Endothelial cell of umbilical vein (primary cell): ENCODE data around the gene MVB12B. TPM values are rescaled to one million over a fixed set of nuclear protein-coding genes. Genes with fewer than 3 reads are reported as not detected.

Experiments
- BruUV-seq: library from RNA; stranded (reverse); fragments of 400-500 nt; replicated peaks from 2 replicates; lab custom pipeline; 2021; lab: Mats Ljungman, UMichigan
- CTCF ChIA-PET: fragments of 300-600, 350-600 bp; sonication (Branson Sonifier 250); formaldehyde crosslinking; loops from one replicate; lab custom pipeline; 2021; ENCODE audit warnings: antibody characterized with exemption, inconsistent platforms; lab: Charles Lee
- POLR2A ChIA-PET: fragments of 300-600, 350-600 bp; sonication (Branson Sonifier 250); formaldehyde crosslinking; loops from one replicate; lab custom pipeline; 2021; ENCODE audit warnings: antibody characterized with exemption, inconsistent platforms; lab: Charles Lee
- DNase-seq: peaks from one replicate; pipeline ENCODE4 v3.0.0-alpha.2; 2011; ENCODE audit warnings: low read depth, low spot score
- FAIRE-seq: peaks from 2 replicates; lab custom pipeline; 2011; peaks lifted over from hg19 to GRCh38; lab: Jason Lieb, UNC
- H2AFZ ChIP-seq: 2 replicates; pipeline ENCODE4 v1.6.0; 2012; ENCODE audit warnings: low read depth, low read length, control low read depth, inconsistent platforms
- H3K27ac ChIP-seq: 2 replicates; pipeline ENCODE4 v1.5.1; 2011; ENCODE audit warnings: low read depth, mild to moderate bottlenecking, control low read depth, low read length, moderate library complexity; ENCODE audit not compliant: insufficient read depth
- H3K27me3 ChIP-seq, 2 experiments: 2 replicates each; pipeline versions ENCODE4 v1.6.0 to v1.6.1; 2011; ENCODE audit warnings: low read length in 2 of 2, mixed read lengths in 1 of 2; ENCODE audit not compliant: control insufficient read depth in 2 of 2, insufficient read depth in 2 of 2
- H3K36me3 ChIP-seq, 2 experiments: 2 replicates in 1 of 2; 3 replicates in 1 of 2; pipeline ENCODE4 v1.5.1; 2011; ENCODE audit warnings: low read length in 2 of 2, mild to moderate bottlenecking in 1 of 2, moderate library complexity in 1 of 2; ENCODE audit not compliant: control insufficient read depth in 2 of 2, insufficient read depth in 2 of 2; ENCODE audit errors: extremely low read depth in 1 of 2
- H3K4me1 ChIP-seq: 3 replicates; pipeline ENCODE4 v1.5.1; 2011; ENCODE audit warnings: mild to moderate bottlenecking, low read length; ENCODE audit not compliant: control insufficient read depth, insufficient read depth; ENCODE audit errors: extremely low read depth
- H3K4me2 ChIP-seq: 2 replicates; pipeline ENCODE4 v1.6.1; 2011; ENCODE audit warnings: low read length, control low read depth, mixed read lengths; ENCODE audit not compliant: insufficient read depth
- H3K4me3 ChIP-seq, 3 experiments: fragments of 200-600 bp in 1 of 3; sonication (generic), shearing (Covaris generic) in 1 of 3; replicated peaks in 1 of 3; 2 replicates each; pipeline ENCODE4 v1.5.1; 2011 to 2016; ENCODE audit warnings: control low read depth in 3 of 3, low read length in 3 of 3, mild to moderate bottlenecking in 2 of 3, inconsistent platforms in 1 of 3, low read depth in 1 of 3, moderate library complexity in 1 of 3; ENCODE audit not compliant: insufficient read depth in 1 of 3
- H3K79me2 ChIP-seq: 2 replicates; pipeline ENCODE4 v1.6.0; 2012; ENCODE audit warnings: low read length, inconsistent platforms; ENCODE audit not compliant: control insufficient read depth, insufficient read depth
- H3K9ac ChIP-seq: replicated peaks from 2 replicates; pipeline ENCODE3; 2011; ENCODE audit warnings: low read length, control low read depth; ENCODE audit not compliant: insufficient read depth; ENCODE audit errors: extremely low read depth
- H3K9me1 ChIP-seq: replicated peaks from 3 replicates; pipeline ENCODE4 v1.6.0; 2011; ENCODE audit warnings: mild to moderate bottlenecking, low read length; ENCODE audit not compliant: control insufficient read depth, insufficient read depth; ENCODE audit errors: extremely low read depth
- H3K9me3 ChIP-seq: replicated peaks from 2 replicates; pipeline ENCODE4 v1.5.1; 2012; ENCODE audit warnings: low read length, inconsistent platforms; ENCODE audit not compliant: control insufficient read depth, insufficient read depth
- H4K20me1 ChIP-seq: replicated peaks from 2 replicates; pipeline ENCODE3; 2011; ENCODE audit warnings: mild to moderate bottlenecking, low read length; ENCODE audit not compliant: control insufficient read depth, insufficient read depth; ENCODE audit errors: extremely low read depth
- EZH2 ChIP-seq: IDR thresholded peaks from 2 replicates; pipeline ENCODE4 v1.6.1; 2012; ENCODE audit warnings: borderline replicate concordance, low read depth, mild to moderate bottlenecking, moderate library complexity, low read length, inconsistent platforms; ENCODE audit not compliant: severe bottlenecking
- FOS ChIP-seq: IDR thresholded peaks from 2 replicates; pipeline ENCODE4 v1.6.1; 2011; ENCODE audit warnings: mild to moderate bottlenecking, low read length, moderate library complexity, borderline replicate concordance; ENCODE audit not compliant: insufficient read depth
- GATA2 ChIP-seq: IDR thresholded peaks from 2 replicates; pipeline ENCODE4 v1.7.0; 2011; ENCODE audit warnings: low read depth, mild to moderate bottlenecking, moderate library complexity, mixed read lengths, low read length; ENCODE audit not compliant: insufficient read length, insufficient read depth
- JUN ChIP-seq: IDR thresholded peaks from 2 replicates; pipeline ENCODE4 v1.6.1; 2011; ENCODE audit warnings: borderline replicate concordance, low read depth; ENCODE audit not compliant: insufficient read length, insufficient read depth
- MYC ChIP-seq: IDR thresholded peaks from one replicate; pipeline ENCODE4 v1.6.1; 2011; ENCODE audit warnings: mild to moderate bottlenecking, low read depth, low read length
- POLR2A ChIP-seq: IDR thresholded peaks from 2 replicates; pipeline ENCODE4 v1.6.1; 2012; ENCODE audit warnings: low read depth, mild to moderate bottlenecking, control low read depth, low read length
- POLR2AphosphoS5 ChIP-seq: IDR thresholded peaks from 2 replicates; pipeline ENCODE4 v1.6.1; 2012; ENCODE audit warnings: low read depth, mild to moderate bottlenecking, control low read depth, low read length, moderate library complexity; ENCODE audit not compliant: insufficient read depth
- dilution Hi-C: fragments of 300-500 bp; cut with MboI; formaldehyde crosslinking; loops from one replicate; pipeline ENCODE4 v1.15.0; 2019; ENCODE audit warnings: low sequenced_read_pairs; ENCODE audit not compliant: extremely low pct_ligation_motif_present
- intact Hi-C: fragments of 100-400 bp; cut with micrococcal nuclease; formaldehyde crosslinking; loops from one replicate; pipeline ENCODE4 v1.10.0; 2022
- polyA plus RNA-seq, 4 experiments: library from polyadenylated mRNA; depleted of rRNA in 3 of 4; stranded (reverse) in 3 of 4; unstranded in 1 of 4; fragments of >200 nt; gene quantifications; 2 replicates each; pipeline versions ENCODE4 v1.2.1 to v1.2.3, GENCODE V29; 2011 to 2012; ENCODE audit warnings: missing spikeins in 1 of 4
- total RNA-seq: library from RNA; stranded (reverse); gene quantifications from 2 replicates; pipeline ENCODE4 v1.2.3, GENCODE V29; 2021
- TF ChIP-seq, protein P1 (sequence below): IDR thresholded peaks from 2 replicates; pipeline ENCODE4 v1.6.1; 2011; ENCODE audit not compliant: insufficient read depth, insufficient read length
- TF ChIP-seq, protein P2 (sequence below), 2 donors: IDR thresholded peaks; 1 replicate in 1 of 2; 2 replicates in 1 of 2; pipeline ENCODE4 v1.5.1; 2011; ENCODE audit warnings: low read length in 2 of 2, mild to moderate bottlenecking in 2 of 2, moderate library complexity in 2 of 2, control low read depth in 1 of 2, inconsistent platforms in 1 of 2, low read depth in 1 of 2; ENCODE audit not compliant: insufficient read depth in 1 of 2; ENCODE audit errors: extremely low read depth in 1 of 2

MVB12B gene
- total and polyA plus RNA-seq, 2 donors (not counting 3 experiments of a cell fraction or from before 2014, with no cell fraction given) = 6.6 to 17.3 TPM

GRCh38 chr9:126393876-126394275 is 67.2 kb downstream of the MVB12B start:
- H3K4me1 ChIP-seq = peaks cover 5% of the 10 kb centered on the region
- H3K4me2 ChIP-seq = no peak overlapping the region
- BruUV-seq = no TSS peak
- H4K20me1 ChIP-seq = no peaks in the 10 kb centered on the region
- no peak for DNase-seq
- H3K27me3 ChIP-seq = no peaks in the 10 kb centered on the region
- H3K27ac ChIP-seq = no peak overlapping the region
- H3K36me3 ChIP-seq = peaks cover 0 to 2% of the 10 kb centered on the region in 2 experiments
- POLR2A ChIA-PET = no interaction called here
- H2AFZ ChIP-seq = no peak overlapping the region
- TF ChIP-seq FOS (no peak), POLR2A (no peak), EZH2 (no peak), MYC (no peak), GATA2 (no peak), JUN (no peak), POLR2AphosphoS5 (no peak)
- TF ChIP-seq, protein P1, sequence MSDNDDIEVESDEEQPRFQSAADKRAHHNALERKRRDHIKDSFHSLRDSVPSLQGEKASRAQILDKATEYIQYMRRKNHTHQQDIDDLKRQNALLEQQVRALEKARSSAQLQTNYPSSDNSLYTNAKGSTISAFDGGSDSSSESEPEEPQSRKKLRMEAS = no peak
- TF ChIP-seq, protein P2, sequence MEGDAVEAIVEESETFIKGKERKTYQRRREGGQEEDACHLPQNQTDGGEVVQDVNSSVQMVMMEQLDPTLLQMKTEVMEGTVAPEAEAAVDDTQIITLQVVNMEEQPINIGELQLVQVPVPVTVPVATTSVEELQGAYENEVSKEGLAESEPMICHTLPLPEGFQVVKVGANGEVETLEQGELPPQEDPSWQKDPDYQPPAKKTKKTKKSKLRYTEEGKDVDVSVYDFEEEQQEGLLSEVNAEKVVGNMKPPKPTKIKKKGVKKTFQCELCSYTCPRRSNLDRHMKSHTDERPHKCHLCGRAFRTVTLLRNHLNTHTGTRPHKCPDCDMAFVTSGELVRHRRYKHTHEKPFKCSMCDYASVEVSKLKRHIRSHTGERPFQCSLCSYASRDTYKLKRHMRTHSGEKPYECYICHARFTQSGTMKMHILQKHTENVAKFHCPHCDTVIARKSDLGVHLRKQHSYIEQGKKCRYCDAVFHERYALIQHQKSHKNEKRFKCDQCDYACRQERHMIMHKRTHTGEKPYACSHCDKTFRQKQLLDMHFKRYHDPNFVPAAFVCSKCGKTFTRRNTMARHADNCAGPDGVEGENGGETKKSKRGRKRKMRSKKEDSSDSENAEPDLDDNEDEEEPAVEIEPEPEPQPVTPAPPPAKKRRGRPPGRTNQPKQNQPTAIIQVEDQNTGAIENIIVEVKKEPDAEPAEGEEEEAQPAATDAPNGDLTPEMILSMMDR (IDR thresholded peaks at IDR 0.05; ENCODE audit: extremely low read depth in 1 of 2, insufficient read depth in 1 of 2, low read depth in 1 of 2, low read length in 2 of 2) = no peak
- no peaks in the 10 kb centered on the region for H3K79me2 ChIP-seq
- FAIRE-seq = no peak
- H3K9me1 ChIP-seq = no peaks in the 10 kb centered on the region
- dilution Hi-C loops (no loop called here), intact Hi-C loops (loop anchor here (10.0 kb wide), 1 partner anchor 989 kb away; no protein-coding TSS in a partner anchor)
- no peak overlapping the region for H3K9ac ChIP-seq
- H3K9me3 ChIP-seq = no peaks in the 10 kb centered on the region
- CTCF ChIA-PET = no interaction called here
- no peak overlapping the region for H3K4me3 ChIP-seq
